GM21576 (cell line): ENCODE data around the gene TMEM250.

Source experiments
- ATAC-seq: cut with Tn5 transposase; IDR thresholded peaks from one replicate; pipeline ENCODE4 v1.9.1; 2021; ENCODE audit warnings: mild to moderate bottlenecking, moderate library complexity; ENCODE audit not compliant: unreplicated experiment

The TMEM250 gene

GRCh38 chr9:136096505-136097001 is 22.1 kb downstream of the TMEM250 start:
- no peak for ATAC-seq

GRCh38 chr9:136095070-136096058 is 23.3 kb downstream of the TMEM250 start, which contains the start of gene NACC2:
Gene NACC2, minus strand, starts transcription at chr9:136095289. Its CDS starts 44,768 bp downstream, at chr9:136050521.
- ATAC-seq: no peak

DNA sequence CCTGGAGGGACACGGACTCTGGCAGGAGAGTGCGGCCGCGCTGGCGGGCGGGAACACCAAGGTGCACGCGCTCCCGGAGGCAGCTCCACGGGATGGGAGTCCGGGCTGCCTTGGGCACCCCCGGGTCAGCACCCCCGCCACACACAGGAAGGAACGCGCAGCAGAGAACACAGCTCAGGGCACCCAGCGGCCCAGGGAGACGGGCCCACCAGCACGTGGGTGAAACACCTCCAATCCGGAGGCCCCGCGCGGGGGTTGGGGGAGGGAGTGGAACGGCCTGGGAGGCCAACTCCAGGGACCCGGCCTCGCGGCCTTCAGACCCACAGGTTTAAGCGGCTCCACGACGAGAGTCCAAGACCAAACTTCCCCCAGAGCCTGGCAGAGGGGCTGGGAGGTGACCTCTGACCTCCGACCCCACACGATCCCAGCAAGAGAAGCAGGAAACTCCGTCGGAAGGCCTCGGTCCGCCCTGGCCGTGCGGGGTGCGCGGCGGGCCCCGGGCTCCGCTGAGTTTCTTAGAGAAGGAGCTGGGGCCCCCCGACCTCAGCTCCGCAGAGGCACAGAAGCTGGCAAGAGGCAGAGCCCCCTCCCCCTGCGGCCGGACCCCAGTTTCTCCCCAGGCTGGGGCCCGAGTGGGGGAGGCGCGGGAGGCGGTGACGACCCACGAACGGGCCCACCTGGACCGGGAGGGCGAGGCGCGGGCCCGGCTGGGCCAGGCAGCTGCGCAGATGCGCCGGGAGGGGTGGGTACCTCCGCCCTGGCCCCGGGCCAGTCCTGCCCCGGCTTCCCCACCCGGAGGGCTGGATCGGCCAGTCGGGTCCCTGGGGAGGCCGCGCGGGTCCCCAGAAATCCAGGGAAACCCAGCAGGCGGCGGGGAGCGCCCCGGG is 24.4 kb downstream of the TMEM250 start:
- no peak for ATAC-seq

DNA sequence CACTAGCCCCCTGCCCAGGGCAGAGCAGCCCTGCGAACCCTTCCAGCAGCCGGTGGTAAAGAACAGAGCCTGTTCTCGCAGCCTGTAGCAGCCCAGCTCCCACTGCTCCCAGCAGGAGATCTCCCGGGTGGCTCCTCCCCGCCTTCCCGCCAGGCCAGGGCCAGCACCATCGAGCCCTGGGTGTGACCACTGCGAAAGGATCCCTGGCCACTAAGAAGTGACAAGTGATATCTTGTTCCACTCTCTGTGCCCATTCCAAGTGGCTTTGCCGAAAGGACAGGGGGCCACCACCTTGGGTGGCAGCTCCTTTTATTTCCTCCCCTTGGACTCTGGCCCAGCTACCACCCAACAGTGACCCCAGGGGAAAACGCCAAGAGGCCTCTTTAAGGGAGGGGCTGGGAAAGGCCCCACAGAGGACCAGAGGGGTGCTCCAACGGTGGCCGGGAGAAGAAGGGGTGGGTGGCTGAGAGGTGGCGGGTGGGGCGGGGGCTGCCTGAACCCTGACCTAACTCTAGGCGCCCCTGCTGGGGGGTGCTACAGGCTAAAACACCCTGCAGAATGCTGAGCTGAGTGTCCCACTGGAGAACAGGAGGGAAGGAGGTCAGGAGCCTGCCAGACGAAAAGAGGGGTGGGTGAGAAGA is 25.2 kb downstream of the TMEM250 start:
- no peak for ATAC-seq

DNA sequence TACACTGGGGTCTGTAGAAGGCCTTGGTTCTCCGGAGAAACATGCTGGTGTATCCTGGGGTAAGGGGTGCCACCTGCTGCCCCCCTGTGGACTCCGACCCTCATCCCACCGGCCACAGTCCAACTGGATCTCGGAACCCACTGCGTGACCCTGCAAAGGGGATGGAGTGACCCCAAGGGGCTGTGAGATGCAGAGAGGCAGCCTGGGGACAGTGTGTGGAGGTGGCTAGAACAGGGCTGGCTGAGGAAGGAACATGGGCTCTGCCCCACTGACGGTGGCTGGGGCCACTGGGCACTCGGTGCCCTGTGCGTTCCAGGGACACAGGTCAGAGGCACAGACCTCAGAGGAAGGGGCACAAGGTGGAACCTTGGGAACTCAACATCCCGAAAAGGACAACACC is 25.9 kb downstream of the TMEM250 start:
- no peak for ATAC-seq

DNA sequence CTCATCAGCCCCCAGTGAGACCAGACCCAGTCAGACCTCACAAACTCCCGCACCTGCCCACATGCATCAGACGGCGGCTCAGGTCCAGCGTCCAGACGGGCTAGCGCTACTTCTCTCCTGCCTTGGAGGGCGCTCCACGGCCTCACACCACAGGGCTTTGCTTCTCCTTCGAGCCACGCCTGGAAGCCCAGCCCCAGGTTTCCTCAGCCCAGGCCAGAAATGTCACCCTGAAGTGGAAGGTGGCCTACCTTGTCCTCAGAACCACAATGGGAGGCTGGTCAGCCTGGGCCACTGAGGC is 26.4 kb downstream of the TMEM250 start:
- ATAC-seq: no peak

DNA sequence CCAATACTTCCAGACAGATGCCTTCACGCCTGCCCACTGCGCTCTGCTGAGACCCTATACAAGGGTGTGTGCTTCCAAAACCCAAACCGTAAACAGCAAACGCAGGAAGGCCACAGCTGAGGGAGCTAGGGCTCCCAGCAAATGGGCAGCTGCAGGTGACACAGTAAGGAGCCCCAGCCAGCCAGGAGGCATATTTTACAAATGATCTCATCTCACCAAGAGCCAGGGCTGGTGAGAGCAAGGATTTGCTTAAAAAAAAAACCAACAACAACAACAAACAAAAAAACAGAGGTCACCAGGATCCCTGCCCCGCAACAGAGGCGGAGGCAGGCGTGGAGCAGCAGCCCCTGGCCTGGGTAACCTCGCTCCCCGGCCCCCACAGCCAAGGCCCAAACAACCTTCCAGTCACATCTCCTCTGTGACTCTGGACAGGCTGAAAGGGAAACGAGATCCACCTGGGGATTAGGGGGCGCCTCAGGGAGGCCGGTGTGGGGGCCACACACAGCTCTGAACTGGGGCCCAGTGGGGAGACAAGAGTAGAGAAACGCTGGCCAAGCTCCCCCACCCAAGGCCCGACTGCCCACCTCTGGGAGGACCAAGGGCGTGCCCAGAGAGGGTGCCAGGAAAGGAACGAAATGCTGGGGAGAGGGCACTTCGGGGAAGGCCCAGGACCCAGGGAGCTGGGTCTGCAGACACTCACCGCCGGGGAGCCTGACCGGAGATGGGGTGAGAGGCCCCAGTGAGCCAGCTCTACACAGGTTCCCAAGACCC is 26.9 kb downstream of the TMEM250 start:
- no peak for ATAC-seq

- no peak for ATAC-seq
Observed at GRCh38 chr9:136090768-136091581, 27.7 kb downstream of the TMEM250 start.

- ATAC-seq: no peak
Observed at GRCh38 chr9:136090056-136090735, 28.5 kb downstream of the TMEM250 start.

DNA sequence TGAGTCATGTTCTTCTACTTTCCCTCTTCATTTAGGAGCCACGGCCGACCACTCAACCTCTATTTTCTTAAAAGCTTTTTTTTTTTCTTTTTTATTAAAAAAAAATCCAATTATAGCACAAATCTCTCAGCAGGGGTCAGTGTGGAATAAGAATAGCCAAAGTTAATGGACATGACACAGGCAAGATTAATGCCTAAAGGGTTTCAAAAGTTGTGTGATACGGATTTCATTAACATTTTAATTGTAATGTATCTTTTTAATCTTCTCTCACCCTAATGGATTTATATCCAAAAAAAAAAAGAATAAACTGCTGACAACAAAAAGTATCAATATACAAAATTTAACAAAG is 29.0 kb downstream of the TMEM250 start:
- ATAC-seq: no peak

GRCh38 chr9:136088939-136089696 is 29.6 kb downstream of the TMEM250 start:
- no peak for ATAC-seq

DNA sequence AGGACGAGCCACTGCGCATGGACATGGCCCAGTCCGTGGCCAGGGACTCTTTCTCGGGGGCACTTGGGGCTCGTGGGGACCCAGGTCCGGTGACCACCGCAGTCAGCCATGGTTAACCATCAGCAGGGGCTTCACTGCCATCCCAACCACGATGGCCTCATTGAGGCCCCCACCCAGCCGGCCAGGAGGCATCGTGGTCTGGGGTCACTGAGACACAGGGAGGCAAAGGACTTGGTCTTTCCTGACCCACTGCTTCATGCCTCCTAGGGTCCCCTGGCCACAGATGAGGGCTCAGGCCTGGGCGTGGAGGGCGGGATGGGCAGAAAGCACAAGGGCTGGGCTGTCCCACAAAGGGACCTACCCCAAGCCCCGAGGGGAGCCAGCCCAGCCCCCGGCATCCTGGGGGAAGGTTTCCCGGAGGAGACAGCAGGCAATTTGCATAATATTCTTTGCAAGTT is 30.2 kb downstream of the TMEM250 start:
- no peak for ATAC-seq

DNA sequence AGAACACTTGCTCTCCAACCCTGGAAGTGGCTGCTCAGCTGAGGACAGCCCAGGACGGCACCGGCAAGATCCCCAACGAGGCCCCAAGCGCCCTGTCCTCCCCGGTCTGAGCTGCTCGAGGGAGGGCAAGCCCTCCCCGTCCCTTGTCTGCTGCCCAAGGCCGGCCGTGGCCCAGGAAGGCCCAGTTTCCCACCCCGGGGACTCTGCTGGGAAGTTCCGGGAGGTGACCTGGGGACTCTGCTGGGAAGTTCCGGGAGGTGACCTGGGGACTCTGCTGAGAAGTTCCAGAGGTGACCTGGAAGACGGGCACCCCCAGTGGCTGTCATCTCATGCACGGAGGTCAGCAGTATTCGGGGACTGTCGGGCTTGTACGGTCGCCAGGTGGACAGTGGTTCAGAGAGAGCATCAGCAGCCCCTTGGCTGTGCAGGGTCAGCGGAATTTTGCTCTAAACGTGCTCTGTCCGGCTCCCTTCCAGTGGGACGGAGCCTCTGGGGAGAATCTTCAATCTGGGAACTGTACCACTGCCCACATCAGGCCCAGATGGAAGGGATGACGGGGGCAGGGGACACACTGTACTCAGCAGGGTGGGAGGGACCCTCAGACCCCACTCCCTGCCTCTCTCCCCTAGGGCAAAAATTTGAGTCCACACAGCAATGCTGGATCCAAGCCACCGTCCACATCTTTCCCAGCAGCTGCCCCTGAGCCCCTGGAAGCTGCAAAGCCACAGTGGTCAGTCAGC is 30.8 kb downstream of the TMEM250 start:
- no peak for ATAC-seq

- ATAC-seq: no peak
Observed at GRCh38 chr9:136086951-136087740, 31.5 kb downstream of the TMEM250 start.

- ATAC-seq: no peak
Observed at GRCh38 chr9:136086213-136086881, 32.3 kb downstream of the TMEM250 start.

DNA sequence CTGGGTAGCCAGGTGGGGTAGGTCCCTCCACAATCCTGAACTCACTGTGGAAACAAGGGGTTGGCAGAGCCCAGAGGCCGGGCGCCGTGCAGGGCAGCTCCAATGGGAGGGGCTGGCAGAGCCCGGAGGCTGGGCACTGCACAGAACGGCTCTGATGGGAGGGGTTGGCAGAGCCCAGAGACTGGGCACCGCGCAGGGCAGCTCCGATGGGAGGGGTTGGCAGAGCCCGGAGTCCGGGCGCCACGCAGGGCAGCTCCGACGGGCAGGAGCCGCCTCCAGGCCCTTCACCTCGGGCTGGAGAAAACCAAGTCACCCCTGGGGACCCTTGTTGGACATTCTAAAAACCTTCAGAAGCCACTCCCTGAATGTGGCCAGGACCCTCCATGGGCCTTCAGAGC is 32.9 kb downstream of the TMEM250 start:
- no peak for ATAC-seq
